SKM-1 (cell line): ENCODE results near the gene GRM4.
"Not testable (repeated sequence)": the region's sequence is repeated elsewhere in the genome, so short reads cannot be mapped to it uniquely, and the experiment has no call there.

Experiments
- DNase-seq: peaks from one replicate; lab custom pipeline; 2025; ENCODE audit not compliant: unreplicated experiment; lab: John Stamatoyannopoulos, UW

The GRM4 gene

GRCh38 chr6:34027445-34027936 is 118.4 kb downstream of the GRM4 start:
- DNase-seq = no peak

- no peak for DNase-seq
These were observed 120.0 kb downstream of the GRM4 start for GRCh38 chr6:34025861-34026260.

- DNase-seq = no peak
These were observed 120.6 kb downstream of the GRM4 start for GRCh38 chr6:34025112-34025807.

DNA sequence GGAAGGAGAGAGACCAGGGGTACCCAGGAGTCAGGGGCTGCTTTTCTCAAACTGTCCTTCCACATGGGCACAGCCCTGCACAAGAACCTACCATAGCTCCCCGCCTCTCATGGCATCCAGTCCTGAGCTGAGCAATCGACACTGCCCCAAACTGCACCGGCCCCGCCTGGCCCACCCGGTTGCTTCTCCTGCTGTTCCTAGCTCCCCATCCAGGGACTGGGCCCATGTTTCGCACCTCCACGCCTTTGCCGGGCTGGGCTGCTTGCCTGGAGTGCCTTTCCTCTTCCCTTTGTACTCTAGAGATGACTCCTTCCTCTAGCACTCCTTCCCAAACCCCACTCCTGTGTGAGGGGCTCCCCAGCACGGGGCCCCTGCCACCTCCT is 123.0 kb downstream of the GRM4 start:
- DNase-seq = no peak

- DNase-seq = no peak
These were observed 123.5 kb downstream of the GRM4 start for GRCh38 chr6:34022250-34022872.

GRCh38 chr6:34021554-34022190 is 124.2 kb downstream of the GRM4 start:
- no peak for DNase-seq

- no peak for DNase-seq
These were observed 124.9 kb downstream of the GRM4 start for GRCh38 chr6:34020807-34021553.

DNA sequence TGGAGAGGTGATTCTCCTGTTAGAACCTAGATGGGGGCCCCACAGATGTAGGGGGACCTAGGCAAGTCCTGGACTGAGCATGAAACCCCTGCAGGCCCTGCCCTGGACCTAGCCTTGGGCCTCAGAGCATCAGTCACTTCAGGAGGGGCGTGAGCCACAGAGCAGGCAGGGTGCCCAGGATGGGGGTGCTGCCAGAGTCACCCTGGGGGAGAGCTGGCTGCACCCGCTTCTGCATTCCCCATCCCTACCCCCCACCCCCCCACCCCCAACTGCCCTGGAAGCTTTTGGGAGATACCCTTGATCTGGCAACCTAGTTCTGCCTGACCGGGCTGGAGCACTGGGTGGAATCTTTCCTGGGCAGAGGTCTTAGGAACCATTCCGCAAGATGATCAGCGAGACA is 125.6 kb downstream of the GRM4 start:
- DNase-seq = no peak

DNA sequence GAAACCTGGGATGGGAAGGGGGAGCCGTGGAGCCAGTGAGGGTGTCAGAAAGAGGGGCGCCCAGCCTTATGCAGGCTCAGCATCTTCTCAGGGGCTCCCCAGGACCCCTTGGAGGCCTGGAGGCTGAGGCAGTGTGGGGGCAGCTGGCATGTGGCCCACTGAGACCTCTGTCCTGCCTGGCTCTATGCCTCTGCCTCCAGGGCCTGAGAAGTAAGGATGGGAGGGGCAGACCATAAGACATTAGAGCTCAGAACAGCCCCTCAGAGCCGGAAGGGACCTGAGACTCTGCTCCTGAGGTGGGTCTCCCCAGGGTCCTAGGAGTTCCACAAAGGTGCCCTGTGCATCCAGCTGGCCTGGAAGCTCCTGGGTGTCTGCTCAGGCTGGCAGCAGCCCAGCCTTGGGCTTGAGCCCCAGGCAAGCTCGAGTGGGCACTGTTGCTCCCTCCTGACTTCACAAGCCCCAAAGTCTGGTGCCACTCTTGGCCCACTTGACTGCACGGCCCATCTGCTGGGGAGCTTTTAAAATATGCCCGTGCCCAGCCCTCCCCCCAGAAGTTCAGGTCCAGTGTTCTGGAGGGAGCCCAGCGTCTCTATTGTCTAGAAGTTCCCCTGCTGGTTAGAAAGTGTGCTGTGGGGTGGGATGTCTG is 126.8 kb downstream of the GRM4 start:
- DNase-seq = no peak

GRCh38 chr6:34018026-34018425 is 127.9 kb downstream of the GRM4 start:
- no peak for DNase-seq

GRCh38 chr6:34017106-34017805 is 128.6 kb downstream of the GRM4 start:
- DNase-seq = no peak

GRCh38 chr6:34016573-34016972 is 129.3 kb downstream of the GRM4 start:
- DNase-seq = not testable (repeated sequence)

GRCh38 chr6:34015586-34015985 is 130.3 kb downstream of the GRM4 start:
- DNase-seq = no peak

GRCh38 chr6:34011264-34011663 is 134.6 kb downstream of the GRM4 start:
- DNase-seq = no peak

- DNase-seq = no peak
These were observed 139.9 kb downstream of the GRM4 start for GRCh38 chr6:34005901-34006531.

DNA sequence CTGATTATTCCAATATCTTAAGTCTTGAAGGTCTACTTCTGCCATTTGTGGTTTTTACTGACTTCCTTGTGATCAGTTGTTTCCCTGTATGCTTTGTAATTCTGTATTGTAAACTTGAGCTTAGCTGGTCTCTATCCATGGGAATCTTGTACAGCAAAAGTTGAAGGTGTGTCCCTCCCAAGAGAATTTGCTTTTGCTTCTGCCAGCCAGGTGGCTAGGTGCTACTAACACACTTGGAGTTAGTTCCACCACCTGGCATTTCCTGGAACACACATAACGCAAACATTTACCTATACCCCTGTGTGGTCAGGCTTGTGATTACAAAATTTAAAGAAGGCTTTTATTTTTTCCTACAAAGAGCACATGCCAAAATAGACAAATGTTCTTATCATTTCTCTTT is 141.2 kb downstream of the GRM4 start:
- DNase-seq = no peak

DNA sequence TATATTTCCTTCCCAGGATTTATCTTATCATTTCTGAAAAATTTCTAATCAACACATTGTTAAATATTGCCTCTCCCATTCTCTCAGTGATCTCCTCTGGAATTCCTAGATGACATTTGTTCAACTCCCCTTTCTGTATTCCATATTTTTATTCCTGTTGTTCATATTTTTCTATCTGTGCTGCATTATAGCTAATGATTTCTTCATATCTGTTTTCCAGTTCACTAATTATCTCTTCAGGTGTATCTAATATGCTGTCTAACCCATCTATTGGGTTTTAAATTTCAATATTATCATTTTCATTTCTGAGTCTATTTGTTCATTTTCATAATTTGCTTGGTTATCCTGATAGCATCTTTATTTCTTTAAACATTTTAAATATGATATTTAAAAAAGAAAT is 141.9 kb downstream of the GRM4 start:
- no peak for DNase-seq

- DNase-seq = no peak
These were observed 143.9 kb downstream of the GRM4 start for GRCh38 chr6:34001706-34002621.

DNA sequence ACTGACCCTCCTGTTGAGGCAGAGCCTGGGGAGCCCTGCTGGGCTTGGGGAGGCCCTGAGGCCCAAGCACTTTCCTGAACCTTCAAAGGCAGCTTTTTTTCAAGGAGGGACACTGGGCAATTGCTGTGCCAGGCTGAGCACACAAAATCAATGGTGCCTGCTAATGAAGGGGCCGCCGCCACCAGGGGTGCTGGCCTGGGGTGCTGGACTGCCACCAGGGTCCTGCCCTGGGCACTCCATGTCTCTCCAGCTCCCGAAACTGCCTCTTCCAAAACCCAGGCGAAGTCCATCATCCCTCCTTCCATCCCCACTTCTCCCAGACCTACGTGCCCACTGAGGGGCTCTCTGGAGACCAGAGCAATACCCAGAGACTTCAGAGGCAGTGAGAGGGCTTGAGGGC is 145.6 kb downstream of the GRM4 start:
- no peak for DNase-seq
